GM19240 (cell line): ENCODE results near the gene FTH1.

Experiments used
- DNase-seq: peaks from one replicate; pipeline ENCODE4 v3.0.0; 2011; ENCODE audit warnings: low spot score; ENCODE audit not compliant: insufficient read length

FTH1 gene

DNA sequence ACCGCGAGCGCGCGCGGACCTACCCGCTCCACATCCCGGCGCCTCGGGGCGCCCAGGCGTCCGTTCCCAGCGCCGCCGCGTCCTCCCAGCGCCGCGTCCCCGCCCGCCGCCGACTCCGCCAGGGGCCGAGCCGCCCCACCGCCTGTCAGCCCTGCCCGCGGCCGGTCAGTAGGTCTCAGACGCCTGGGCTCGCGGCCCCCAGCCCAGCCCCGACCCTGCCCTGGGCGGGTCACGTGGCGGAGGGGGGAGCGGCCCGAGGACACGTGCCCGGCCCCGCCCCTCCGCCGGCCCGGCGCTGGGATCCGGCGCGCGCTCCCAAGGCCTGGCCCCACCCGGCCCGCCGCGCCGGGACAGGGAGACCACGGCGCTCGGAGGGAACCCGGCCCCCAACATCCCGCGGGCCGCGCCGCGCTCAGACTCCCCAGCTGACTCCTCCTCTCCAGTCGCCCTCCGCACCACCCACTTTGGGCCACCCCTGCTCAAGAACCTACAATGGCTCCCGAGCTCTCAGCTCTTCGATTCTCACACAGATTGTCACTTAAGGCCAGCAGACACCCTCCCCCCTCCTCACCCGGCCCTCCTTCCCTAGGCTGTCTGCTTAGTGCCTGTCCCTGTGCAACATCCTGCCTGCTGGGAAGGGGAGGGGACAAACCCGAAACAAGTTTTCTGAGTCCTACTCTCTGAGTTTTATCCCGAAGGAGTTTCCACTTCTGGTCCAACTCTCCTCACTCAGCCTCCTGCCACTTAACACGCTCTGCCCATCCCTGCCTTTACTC, 49.9 kb downstream of the FTH1 start, which contains the start of gene RAB3IL1:
TSS of gene RAB3IL1 (minus strand) at position 233 of the 776 bp plus-strand sequence. CDS start at position 34, 199 bp downstream.
- DNase-seq = peak; percentile 3

GRCh38 chr11:61916737-61917333, 50.6 kb downstream of the FTH1 start:
- peak; percentile 1 for DNase-seq

DNA sequence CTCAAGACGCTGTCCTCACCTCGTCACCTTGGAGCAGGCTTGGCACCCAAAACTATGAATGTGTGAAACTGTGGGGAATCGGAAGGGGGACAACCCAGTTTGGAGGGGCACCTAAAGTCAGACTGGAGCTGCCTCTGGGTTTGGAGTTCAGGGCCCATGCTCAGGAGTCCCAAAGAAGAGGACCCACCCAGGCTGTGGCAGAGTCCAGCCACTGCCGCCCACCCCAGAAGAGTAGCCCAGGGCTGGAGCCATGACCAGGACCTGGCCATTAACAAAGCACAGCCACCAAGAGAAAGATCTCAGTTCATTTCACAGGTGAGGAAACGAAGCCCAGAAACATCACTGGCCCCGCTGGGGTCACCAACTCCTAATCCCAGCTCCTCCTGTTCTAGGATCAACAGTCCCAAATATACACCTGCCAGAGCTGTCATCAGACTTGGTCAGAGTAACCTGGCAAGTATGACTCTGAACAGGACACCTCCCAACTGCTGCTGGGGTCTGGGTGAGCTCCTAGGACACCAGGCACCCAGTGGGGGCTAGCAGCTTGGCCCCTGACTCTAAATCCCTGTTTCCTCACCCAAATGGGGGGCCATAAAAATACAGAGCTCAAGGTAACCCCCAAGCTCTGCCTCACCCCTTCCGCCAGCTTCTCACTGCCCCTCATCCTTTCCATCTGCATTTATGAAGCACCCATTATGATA, 52.8 kb downstream of the FTH1 start:
- peak; percentile 2 for DNase-seq
